K562 (cell line): ENCODE measurements around the gene PGS1. TPM values are rescaled to one million over a fixed set of nuclear protein-coding genes. Genes with fewer than 3 reads are reported as not detected.

Source experiments
- ATAC-seq: fragments of 200-7000 bp; cut with Tn5 transposase; 3 replicates; pipeline ENCODE4 v1.9.1; 2020; ENCODE audit warnings: moderate library complexity
- BruUV-seq: library from RNA; stranded (reverse); fragments of 400-500 nt; replicated peaks from 2 replicates; lab custom pipeline; 2021; lab: Mats Ljungman, UMichigan
- CTCF ChIA-PET: fragments of 300-600 bp; formaldehyde crosslinking; extraction: SDS; loops from one replicate; lab custom pipeline; 2021; ENCODE audit warnings: low intra/inter-chr PET ratio; lab: Yijun Ruan, JAX
- POLR2A ChIA-PET: fragments of 300-600, 350-650 bp; sonication (Branson Sonifier 250); formaldehyde crosslinking; extraction: SDS; loops from one replicate; lab custom pipeline; 2021; ENCODE audit warnings: antibody characterized with exemption, inconsistent platforms; lab: Yijun Ruan, JAX
- DNase-seq, 4 experiments: peaks; one replicate each; pipeline versions ENCODE4 v3.0.0 to v3.0.0-alpha.2; 2011 to 2018; ENCODE audit warnings: low spot score in 3 of 4, mixed read lengths in 3 of 4; ENCODE audit errors: extremely low read depth in 1 of 4
- FAIRE-seq: peaks from 2 replicates; lab custom pipeline; 2011; peaks lifted over from hg19 to GRCh38; lab: Jason Lieb, UNC
- H2AFZ ChIP-seq: 2 replicates; pipeline ENCODE4 v1.6.0; 2011; ENCODE audit warnings: low read depth, low read length, control low read depth, inconsistent platforms
- H3K27ac ChIP-seq: fragments of 200-600 bp; 3 replicates; pipeline ENCODE4 v1.8.0; 2011; ENCODE audit warnings: low read depth, mild to moderate bottlenecking, control low read depth, inconsistent platforms, low read length, moderate library complexity, mixed read lengths; ENCODE audit errors: extremely low read depth
- H3K27me3 ChIP-seq, 2 experiments: fragments of 300-600 bp in 1 of 2; 2 replicates in 1 of 2; 3 replicates in 1 of 2; pipeline versions ENCODE4 v1.6.0 to v1.8.0; 2011; ENCODE audit warnings: inconsistent platforms in 2 of 2, low read length in 2 of 2, mild to moderate bottlenecking in 1 of 2, mixed read lengths in 1 of 2, moderate library complexity in 1 of 2; ENCODE audit not compliant: control insufficient read depth in 2 of 2, insufficient read depth in 2 of 2
- H3K36me3 ChIP-seq: fragments of 300-600 bp; 3 replicates; pipeline ENCODE4 v1.8.0; 2011; ENCODE audit warnings: mild to moderate bottlenecking, low read length, inconsistent platforms; ENCODE audit not compliant: control insufficient read depth, insufficient read depth
- H3K4me1 ChIP-seq, 2 experiments: fragments of 200-600 bp in 1 of 2; replicated peaks in 1 of 2; 2 replicates in 1 of 2; 3 replicates in 1 of 2; pipeline versions ENCODE4 v1.5.1 to v1.8.0; 2011; ENCODE audit warnings: inconsistent platforms in 2 of 2, low read length in 2 of 2, mild to moderate bottlenecking in 1 of 2, mixed read lengths in 1 of 2, moderate library complexity in 1 of 2; ENCODE audit not compliant: control insufficient read depth in 2 of 2, insufficient read depth in 2 of 2
- H3K4me2 ChIP-seq: 2 replicates; pipeline ENCODE4 v1.6.1; 2011; ENCODE audit warnings: low read length, control low read depth, inconsistent platforms, mixed read lengths; ENCODE audit not compliant: insufficient read depth
- H3K4me3 ChIP-seq: fragments of 200-600 bp; sonication (generic), shearing (Covaris generic); 2 replicates; pipeline ENCODE4 v1.5.1; 2016; ENCODE audit warnings: control low read depth, inconsistent platforms
- H3K79me2 ChIP-seq: fragments of 200-600 bp; 3 replicates; pipeline ENCODE4 v1.8.0; 2011; ENCODE audit warnings: low read length, inconsistent platforms; ENCODE audit not compliant: control insufficient read depth, insufficient read depth
- H3K9ac ChIP-seq, 2 experiments: 2 replicates each; pipeline versions ENCODE4 v1.6.0 to v1.6.1; 2011; ENCODE audit warnings: low read depth in 2 of 2, low read length in 2 of 2, control low read depth in 1 of 2, inconsistent platforms in 1 of 2, mild to moderate bottlenecking in 1 of 2, mixed read lengths in 1 of 2; ENCODE audit not compliant: insufficient read depth in 1 of 2
- H3K9me1 ChIP-seq: one replicate; pipeline ENCODE4 v1.6.0; 2011; ENCODE audit warnings: inconsistent platforms, mild to moderate bottlenecking, low read length, moderate library complexity; ENCODE audit not compliant: control insufficient read depth, insufficient read depth
- H3K9me3 ChIP-seq: replicated peaks from 2 replicates; pipeline ENCODE4 v1.5.1; 2011; ENCODE audit warnings: low read depth, low read length, inconsistent platforms; ENCODE audit not compliant: control insufficient read depth, insufficient read depth
- H4K20me1 ChIP-seq: replicated peaks from 2 replicates; pipeline ENCODE4 v1.6.1; 2011; ENCODE audit warnings: low read length, inconsistent platforms, mixed read lengths; ENCODE audit not compliant: control insufficient read depth, insufficient read depth
- ADNP ChIP-seq: fragments of 200-800 bp; sonication (Bioruptor generic); IDR thresholded peaks from 2 replicates; pipeline ENCODE4 v1.6.1; 2016; ENCODE audit warnings: missing genetic modification characterization, missing compliant biosample characterization
- BCL6 ChIP-seq: fragments of 250-450 bp; sonication (Bioruptor Pico); IDR thresholded peaks from 2 replicates; pipeline ENCODE4 v1.4.0; 2020
- CBFA2T2 ChIP-seq: fragments of 450-650 bp; conservative IDR thresholded peaks from 2 replicates; pipeline ENCODE4 v1.6.1; 2017; ENCODE audit warnings: mild to moderate bottlenecking
- GTF2A2 ChIP-seq: IDR thresholded peaks from 2 replicates; pipeline ENCODE4 v1.6.1; 2016; ENCODE audit warnings: mild to moderate bottlenecking, missing genetic modification characterization, missing compliant biosample characterization
- RNF2 ChIP-seq: sonication (generic); IDR thresholded peaks from 2 replicates; pipeline ENCODE4 v1.6.1; 2016
- VEZF1 ChIP-seq: fragments of 200-800 bp; sonication (Bioruptor generic); IDR thresholded peaks from 2 replicates; pipeline ENCODE4 v1.6.1; 2017; ENCODE audit warnings: missing genetic modification characterization, missing compliant biosample characterization
- ZBTB5 ChIP-seq: fragments of 450-650 bp; IDR thresholded peaks from 2 replicates; pipeline ENCODE4 v1.6.1; 2017; ENCODE audit warnings: antibody characterized with exemption
- ZNF316 ChIP-seq: fragments of 450-650 bp; IDR thresholded peaks from 2 replicates; pipeline ENCODE4 v1.6.1; 2016
- WGBS: fragments of 100-300 bp; shearing (Covaris generic); methylation state at CpG from one replicate; pipeline ENCODE4 v1.1.6; 2016; ENCODE audit warnings: low coverage, mixed read lengths; ENCODE audit not compliant: insufficient coverage; ENCODE audit errors: missing lambda C conversion rate; 5-methylcytosine and 5-hydroxymethylcytosine counted together
- in situ Hi-C: fragments of 300-500 bp; cut with MboI; formaldehyde crosslinking; loops from 4 replicates; pipeline ENCODE4 v1.15.0; 2018; ENCODE audit warnings: inconsistent platforms, mixed read lengths
- intact Hi-C: fragments of 100-400 bp; cut with micrococcal nuclease; formaldehyde crosslinking; loops from 2 replicates; pipeline ENCODE4 v1.14.2; 2022
- polyA plus RNA-seq, 8 experiments: library from polyadenylated mRNA; depleted of rRNA in 4 of 8; stranded (reverse) in 5 of 8; unstranded in 3 of 8; fragments of >200 nt; fragmentation: Nextera tagmentation in 2 of 8; fragmentation: Illumina TruSeq in 1 of 8; extraction: Ambion mirVana in 2 of 8; extraction: Trizol in 1 of 8; gene quantifications; 2 replicates each; pipeline versions ENCODE4 v1.2.1 to v1.2.3, GENCODE V29; 2011 to 2014; ENCODE audit warnings: inconsistent platforms in 1 of 8, missing spikeins in 1 of 8
- total RNA-seq, 7 experiments: library from RNA; depleted of rRNA in 6 of 7; stranded (reverse); fragments of >200 nt in 6 of 7; fragmentation: Illumina TruSeq in 2 of 7; extraction: Trizol in 2 of 7; gene quantifications; 2 replicates each; pipeline versions ENCODE4 v1.2.1 to v1.2.3, GENCODE V29; 2011 to 2021; ENCODE audit warnings: low replicate concordance in 1 of 7

PGS1 gene
- total and polyA plus RNA-seq, 9 of the 15 experiments (the other 6 are each of a cell fraction or from before 2014, with no cell fraction given) = 1.3 to 39.4 (median 22.3) TPM

- TF ChIP-seq ZBTB5 (no peak), ZNF316 (no peak), GTF2A2 (tag) (no peak), ADNP (tag) (no peak), CBFA2T2 (no peak), BCL6 (CRISPR knock-in tag) (no peak), VEZF1 (CRISPR knock-in tag) (no peak), RNF2 (no peak)
- TF ChIP-seq, all 486 proteins: peak for 0
- ChIA-PET CTCF (no interaction called here), POLR2A (no interaction called here)
- Histone ChIP-seq H3K27me3 (peaks cover 59 to 68% of the 10 kb centered on the region in 2 experiments), H3K79me2 (no peaks in the 10 kb centered on the region), H3K36me3 (no peaks in the 10 kb centered on the region), H3K4me1 (peaks cover 0 to 4% of the 10 kb centered on the region in 2 experiments; a peak in 1 of 5 replicates), H3K9me1 (peaks cover 4% of the 10 kb centered on the region), H3K4me2 (no peak overlapping the region), H3K4me3 (no peak overlapping the region), H3K27ac (no peak overlapping the region), H3K9me3 (no peaks in the 10 kb centered on the region), H2AFZ (no peak overlapping the region), H3K9ac (no peak overlapping the region), H4K20me1 (0 out of 2 replicates have a peak, but pooled peaks cover 3% of the 10 kb centered on the region)
- DNase-seq (no peak), ATAC-seq (no peak), FAIRE-seq (no peak)
- no TSS peak for BruUV-seq
- WGBS = 1% methylated on average over 7 of the region's 7 CpGs
- intact Hi-C loops (no loop called here), in situ Hi-C loops (no loop called here)
These were observed 91.0 kb downstream of the PGS1 start for GRCh38 chr17:78469443-78469842.
